ENCODE data around the gene MVB12B.
A peak's percentile ranks its signal among the peaks of the same experiment; 100 is the strongest.

Gene MVB12B

GRCh38 chr9:126411225-126411947 lies 84.8 kb downstream of the MVB12B start:
- peak; percentile 53 for DNase-seq

GRCh38 chr9:126411948-126412284 lies 85.3 kb downstream of the MVB12B start:
- DNase-seq = no peak

GRCh38 chr9:126412905-126413304 lies 86.3 kb downstream of the MVB12B start:
- no peak for DNase-seq

DNA sequence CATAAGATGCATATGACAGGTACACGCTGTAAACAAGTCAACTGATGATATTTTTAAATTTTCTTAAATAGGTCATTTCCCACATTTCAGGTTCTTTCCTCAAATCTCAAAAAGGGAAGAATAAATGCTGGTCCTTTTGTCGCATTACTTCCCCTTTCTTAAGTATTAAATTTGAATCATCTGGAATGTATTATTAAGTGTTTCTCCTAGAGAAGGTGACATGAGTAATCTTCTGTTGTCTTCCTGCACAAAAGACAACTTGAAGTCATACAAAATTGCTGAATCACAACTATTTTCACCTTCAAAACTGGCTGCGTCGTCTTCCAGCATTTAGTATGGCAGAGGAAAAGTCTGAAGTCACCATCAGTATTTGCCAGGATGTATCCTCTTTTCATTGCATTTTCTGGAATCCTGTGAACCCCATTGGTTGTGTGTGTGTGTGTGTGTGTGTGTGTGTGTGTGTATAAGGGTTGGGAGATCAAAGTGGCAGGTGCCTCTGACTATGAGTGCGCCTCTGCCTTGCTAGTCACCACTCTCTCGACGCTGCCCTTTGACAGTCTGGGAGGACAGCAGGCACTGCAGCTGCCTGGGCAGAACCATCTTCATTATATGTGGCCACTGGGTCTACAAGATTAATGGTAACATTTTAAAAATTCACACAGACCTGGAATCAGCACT lies 86.9 kb downstream of the MVB12B start:
- DNase-seq = no peak

DNA sequence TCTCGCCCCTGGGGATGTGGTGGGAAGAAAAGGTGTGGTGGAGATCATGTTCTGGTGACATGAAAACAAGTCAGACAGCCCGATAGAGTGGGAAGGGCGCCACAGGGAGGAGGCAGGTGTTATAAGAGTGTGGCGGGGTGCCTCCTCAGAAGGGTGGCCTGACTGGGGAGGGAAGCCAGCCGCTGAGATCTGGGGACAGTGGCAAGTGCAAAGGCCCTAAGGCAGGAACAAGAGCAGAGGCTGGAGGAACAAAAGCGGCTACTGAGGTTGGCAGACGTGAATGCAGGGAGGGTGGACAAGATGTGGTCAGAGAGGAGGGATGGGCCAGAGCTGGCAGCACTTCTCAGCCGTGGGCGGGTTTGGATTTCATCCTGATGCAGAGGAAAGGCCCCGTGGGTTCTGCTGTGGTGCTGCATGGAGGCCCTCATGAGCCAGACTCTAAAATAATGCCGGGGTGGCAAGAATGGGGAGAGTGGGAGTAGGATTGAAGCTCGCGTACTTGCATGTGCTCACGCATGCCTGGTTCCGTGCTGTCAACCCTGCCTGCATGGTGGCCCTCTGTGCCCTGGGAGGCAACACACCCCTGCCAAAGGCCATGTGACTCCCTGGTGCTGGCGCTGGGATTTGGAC lies 89.2 kb downstream of the MVB12B start:
- DNase-seq = no peak

- DNase-seq = no peak
Measured at GRCh38 chr9:126417043-126417442, 90.4 kb downstream of the MVB12B start.

- DNase-seq = no peak
Measured at GRCh38 chr9:126417684-126418083, 91.1 kb downstream of the MVB12B start.

DNA sequence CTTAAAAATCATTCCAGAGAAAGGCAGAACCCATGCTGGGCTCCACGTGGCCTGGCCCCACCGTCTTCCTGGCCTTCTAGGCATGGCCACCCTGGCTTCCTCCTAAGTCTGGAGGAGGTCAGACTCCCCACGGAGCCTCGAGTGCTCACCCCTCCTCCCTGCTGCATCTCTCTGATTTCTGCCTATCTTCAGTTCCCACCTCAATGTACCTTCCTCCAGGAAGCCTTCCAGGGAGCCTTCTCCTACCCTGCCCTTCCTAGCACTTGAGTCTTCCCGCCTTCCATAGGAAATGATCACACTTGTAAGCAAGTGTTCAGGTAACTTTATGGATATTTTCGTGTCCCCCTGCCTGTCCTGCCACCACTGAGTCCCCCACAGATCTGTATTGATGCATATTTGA lies 92.0 kb downstream of the MVB12B start:
- no peak for DNase-seq

GRCh38 chr9:126419475-126419874 lies 92.8 kb downstream of the MVB12B start:
- DNase-seq = no peak

- DNase-seq = no peak
Measured at GRCh38 chr9:126420135-126420534, 93.5 kb downstream of the MVB12B start.

- no peak for DNase-seq
Measured at GRCh38 chr9:126420643-126421564, 94.3 kb downstream of the MVB12B start.

- no peak for DNase-seq
Measured at GRCh38 chr9:126421567-126422428, 95.2 kb downstream of the MVB12B start.

DNA sequence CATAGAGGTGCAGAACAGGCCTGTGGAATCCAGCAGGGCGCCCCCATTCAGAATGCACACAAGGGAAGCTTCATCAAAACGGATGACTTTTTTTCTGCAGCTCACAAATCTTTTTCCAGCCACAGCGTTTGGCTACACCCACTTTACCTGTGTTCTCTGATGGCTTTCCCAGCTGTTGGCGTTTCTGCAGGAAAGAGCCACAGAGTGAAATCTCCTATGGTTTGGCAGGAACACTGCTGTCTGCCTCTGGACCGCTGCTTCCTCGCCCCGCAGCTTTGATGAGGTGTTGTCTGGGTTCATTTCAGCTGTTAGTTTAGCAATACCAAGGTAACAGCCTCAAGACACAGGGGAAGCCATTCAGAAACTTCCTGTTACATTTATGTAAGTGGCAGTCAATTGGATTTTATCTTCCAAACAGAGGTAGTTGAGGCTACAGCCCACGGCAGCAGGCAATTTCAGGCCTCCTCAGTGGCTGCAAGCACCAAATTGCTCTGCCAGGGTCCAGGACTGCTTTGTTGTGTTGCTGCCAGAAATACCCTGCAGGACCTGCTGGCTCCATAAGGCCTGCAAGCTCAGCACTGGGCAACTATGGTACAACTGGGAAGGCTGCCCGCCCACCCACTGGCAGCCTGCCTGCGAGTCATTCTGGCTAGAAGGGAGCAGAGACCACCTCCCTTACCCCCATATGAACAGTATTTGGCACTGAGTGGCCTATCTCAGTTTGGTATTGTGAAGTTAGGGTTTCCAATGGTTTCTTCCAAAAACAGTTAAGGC lies 96.7 kb downstream of the MVB12B start:
- DNase-seq = peak; percentile 8

- DNase-seq = no peak
Measured at GRCh38 chr9:126423916-126424185, 97.2 kb downstream of the MVB12B start.

- DNase-seq = no peak
Measured at GRCh38 chr9:126424511-126424910, 97.9 kb downstream of the MVB12B start.

DNA sequence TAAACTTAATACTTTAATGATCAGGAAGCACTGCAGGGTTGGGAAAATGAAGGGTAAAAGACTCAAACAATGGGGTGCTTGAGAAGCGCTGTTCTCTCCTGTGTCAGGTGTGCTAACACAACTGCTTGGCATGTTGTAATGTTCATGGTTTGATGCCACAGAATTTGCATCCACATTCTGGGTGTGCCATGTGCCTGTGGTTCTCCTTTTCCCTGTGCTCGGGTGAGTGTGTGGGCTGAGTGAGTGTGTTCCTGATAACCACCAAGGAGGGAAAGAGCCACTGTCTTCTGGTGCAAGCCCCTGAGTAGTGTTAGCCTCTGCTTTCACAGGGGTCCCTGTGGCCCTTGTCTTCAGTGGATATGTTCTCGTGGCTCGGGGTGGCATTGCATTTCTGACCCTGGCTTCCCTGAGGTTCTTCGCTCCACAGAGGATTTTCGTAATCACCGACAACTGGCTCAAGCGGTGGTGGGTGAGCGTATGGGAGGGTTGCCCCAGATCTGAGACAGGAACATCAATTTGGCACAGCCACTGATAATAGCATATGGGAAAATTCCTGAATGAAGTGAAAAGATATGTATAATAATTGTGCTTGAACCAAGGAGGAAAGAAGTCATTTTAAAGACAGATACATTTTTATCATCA lies 102.0 kb downstream of the MVB12B start:
- no peak for DNase-seq

GRCh38 chr9:126429190-126429589 lies 102.6 kb downstream of the MVB12B start:
- no peak for DNase-seq

GRCh38 chr9:126430124-126430523 lies 103.5 kb downstream of the MVB12B start:
- no peak for DNase-seq

DNA sequence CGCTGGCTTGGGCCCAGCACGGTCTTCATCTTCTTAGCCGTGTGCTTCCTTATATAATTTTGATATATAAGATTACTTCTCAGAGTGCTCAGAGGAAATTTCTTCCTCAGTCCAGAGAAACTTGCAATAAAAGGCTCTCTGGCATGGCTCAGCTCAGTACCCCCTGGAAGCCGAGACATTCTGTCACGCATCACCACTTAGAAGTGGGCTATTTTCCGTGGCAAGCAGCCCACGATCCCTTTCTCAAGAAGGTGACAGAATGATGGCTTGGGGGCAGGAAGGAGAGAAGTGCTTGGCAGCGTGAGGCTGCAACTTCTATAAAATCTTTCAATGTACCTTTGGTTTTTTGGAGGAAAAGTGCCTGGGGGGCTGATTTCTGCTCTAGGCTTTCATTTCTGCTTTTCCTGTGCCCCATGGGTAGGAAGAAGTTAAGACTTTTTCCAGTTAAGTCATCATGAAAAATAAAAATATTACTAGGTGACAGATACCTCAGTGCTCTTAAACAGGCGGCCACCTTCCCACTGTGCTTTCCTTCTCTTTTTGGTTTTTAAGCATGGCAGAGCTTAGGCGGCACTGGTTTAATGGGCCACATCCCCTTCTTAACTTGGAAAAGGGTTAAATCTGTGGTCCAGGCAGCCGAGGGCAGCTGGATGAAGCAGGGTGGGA lies 104.6 kb downstream of the MVB12B start:
- DNase-seq = no peak

DNA sequence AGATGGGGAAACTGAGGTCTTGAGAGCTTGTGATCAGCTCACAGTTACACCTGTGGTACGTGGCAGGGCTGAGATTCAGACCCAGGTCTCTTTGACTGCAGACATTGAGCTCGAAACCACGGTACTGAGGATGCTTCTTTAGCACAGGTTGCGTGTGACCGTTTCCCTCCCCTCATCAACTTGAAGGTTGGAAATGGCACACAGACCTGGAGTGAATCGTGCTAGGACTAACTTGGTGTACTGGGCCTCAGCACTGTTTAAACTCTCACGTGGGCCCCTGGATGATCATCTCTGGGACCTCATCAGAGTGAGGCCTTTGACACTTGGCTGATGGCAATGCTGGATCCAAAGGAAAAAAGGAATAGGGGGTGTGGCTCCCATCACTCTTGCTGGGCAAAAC lies 106.0 kb downstream of the MVB12B start:
- no peak for DNase-seq

DNA sequence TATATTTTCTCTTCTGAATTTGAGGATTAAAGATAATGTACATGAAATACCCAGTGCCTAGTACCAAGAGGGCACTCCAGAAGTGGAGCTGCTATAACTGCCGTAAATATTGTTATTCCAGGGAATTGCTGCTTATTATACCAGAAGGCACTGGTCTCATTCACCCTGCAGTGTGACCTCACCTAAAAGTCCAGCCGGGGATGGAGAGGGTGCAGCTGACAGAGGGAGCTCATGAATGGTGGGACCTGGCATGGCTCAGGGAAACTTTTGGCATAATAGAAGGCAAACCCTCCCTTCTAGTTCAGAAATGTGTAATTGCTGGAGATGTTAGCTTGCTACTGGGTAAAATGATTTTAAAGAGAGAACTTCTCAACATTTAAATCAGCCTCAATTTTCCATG lies 108.5 kb downstream of the MVB12B start:
- no peak for DNase-seq

Measured in CD4-positive, alpha-beta T cell treated with Interleukin-17A for 1 hour (primary cell).